RWPE1 (cell line): ENCODE measurements around the gene TOMM5.

Experiments used
- CTCF ChIA-PET: fragments of 350-600 bp; sonication (Branson Sonifier 250); formaldehyde crosslinking; extraction: SDS; loops from one replicate; lab custom pipeline; 2021; lab: Yijun Ruan, JAX
- POLR2A ChIA-PET: fragments of 400-600 bp; formaldehyde crosslinking; extraction: SDS; loops from one replicate; lab custom pipeline; 2020; ENCODE audit warnings: antibody characterized with exemption; ENCODE audit not compliant: low non-redundant PET; lab: Yijun Ruan, JAX
- DNase-seq: peaks from one replicate; pipeline ENCODE4 v3.0.0; 2012; ENCODE audit warnings: low spot score
- H3K27ac ChIP-seq: fragments of 450-650 bp; 2 replicates; pipeline ENCODE4 v1.5.1; 2017
- TF ChIP-seq, protein P1 (sequence below): fragments of 450-650 bp; conservative IDR thresholded peaks from 2 replicates; pipeline ENCODE4 v1.5.1; 2017; ENCODE audit warnings: low read depth, mild to moderate bottlenecking

Gene TOMM5

DNA sequence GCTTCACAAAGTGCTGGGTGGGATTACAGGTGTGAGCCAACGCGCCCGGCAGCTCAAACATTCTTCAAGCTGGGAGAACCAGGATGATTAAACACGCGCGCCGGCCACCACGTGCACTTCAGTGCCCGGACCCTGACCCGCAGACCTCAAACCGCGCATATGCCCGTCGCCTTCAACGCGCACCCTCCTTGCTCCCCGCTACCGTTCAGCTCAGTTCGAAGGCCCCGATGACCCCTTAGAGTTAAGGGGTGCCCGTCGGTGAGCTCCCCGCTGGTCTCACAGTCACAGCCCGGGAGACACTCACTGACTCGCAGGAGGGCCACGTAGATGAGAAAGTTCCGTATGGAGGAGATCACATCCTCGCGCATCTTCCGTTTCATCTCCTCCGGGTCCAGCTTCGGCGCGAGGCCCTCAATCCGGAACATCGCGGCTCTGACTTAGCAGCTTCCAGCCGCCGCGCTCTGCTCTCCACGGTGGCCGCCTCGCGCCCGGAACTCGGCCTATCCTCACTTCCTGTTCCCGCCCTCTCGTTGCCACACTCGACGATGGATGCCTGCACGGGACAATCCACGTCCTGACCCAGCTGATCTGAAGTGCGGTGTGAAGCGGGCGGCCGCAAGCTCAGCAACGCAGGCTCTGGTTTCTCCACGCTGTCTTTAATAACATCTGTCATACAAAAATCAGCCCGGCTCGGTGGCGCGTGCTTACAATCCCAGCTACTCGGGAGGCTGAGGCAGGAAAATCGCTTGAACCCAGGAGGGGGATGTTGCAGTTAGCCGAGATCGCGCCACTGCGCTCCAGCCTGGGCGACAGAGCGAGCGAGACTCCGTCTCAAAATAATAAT, at the start of gene TOMM5:
TSS of gene TOMM5 (minus strand) at position 490 of the 844 bp plus-strand sequence. CDS start at position 425, 65 bp downstream.
- POLR2A ChIA-PET, result no interaction called here
- peak; percentile 81 for DNase-seq
- peak within 1 kb of the TSS; percentile 78 for H3K27ac ChIP-seq
- CTCF ChIA-PET, result interaction anchor here (0.6 to 1.2 kb wide), 5 partner anchors 9 to 88 kb away, joined by 3 to 7 read pairs (median 3); no protein-coding TSS in a partner anchor
- TF ChIP-seq, protein P1, sequence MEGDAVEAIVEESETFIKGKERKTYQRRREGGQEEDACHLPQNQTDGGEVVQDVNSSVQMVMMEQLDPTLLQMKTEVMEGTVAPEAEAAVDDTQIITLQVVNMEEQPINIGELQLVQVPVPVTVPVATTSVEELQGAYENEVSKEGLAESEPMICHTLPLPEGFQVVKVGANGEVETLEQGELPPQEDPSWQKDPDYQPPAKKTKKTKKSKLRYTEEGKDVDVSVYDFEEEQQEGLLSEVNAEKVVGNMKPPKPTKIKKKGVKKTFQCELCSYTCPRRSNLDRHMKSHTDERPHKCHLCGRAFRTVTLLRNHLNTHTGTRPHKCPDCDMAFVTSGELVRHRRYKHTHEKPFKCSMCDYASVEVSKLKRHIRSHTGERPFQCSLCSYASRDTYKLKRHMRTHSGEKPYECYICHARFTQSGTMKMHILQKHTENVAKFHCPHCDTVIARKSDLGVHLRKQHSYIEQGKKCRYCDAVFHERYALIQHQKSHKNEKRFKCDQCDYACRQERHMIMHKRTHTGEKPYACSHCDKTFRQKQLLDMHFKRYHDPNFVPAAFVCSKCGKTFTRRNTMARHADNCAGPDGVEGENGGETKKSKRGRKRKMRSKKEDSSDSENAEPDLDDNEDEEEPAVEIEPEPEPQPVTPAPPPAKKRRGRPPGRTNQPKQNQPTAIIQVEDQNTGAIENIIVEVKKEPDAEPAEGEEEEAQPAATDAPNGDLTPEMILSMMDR, result no peak

DNA sequence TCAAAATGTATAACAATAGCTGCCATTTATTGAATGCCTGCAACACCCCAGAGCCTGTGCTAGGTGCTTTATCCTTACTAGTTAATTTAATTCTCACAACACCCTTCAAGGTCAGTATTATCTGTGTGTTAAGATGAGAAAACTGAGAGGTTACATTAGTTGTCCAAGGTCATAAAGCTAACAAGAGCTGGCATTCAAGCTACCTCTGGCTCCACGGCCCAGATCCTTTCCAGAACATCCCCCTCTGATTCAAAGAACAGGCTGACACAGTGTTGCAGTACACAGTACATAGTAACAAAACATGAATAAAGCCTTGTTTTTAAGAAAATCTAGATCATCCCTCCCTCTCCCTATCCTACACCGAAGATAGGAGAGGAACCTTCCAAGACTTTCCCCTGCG, 48.9 kb upstream of the TOMM5 start:
- TF ChIP-seq, protein P1, result no peak
- ChIA-PET CTCF (no interaction called here), POLR2A (no interaction called here)
- no peak for DNase-seq
- no peak overlapping the region for H3K27ac ChIP-seq

DNA sequence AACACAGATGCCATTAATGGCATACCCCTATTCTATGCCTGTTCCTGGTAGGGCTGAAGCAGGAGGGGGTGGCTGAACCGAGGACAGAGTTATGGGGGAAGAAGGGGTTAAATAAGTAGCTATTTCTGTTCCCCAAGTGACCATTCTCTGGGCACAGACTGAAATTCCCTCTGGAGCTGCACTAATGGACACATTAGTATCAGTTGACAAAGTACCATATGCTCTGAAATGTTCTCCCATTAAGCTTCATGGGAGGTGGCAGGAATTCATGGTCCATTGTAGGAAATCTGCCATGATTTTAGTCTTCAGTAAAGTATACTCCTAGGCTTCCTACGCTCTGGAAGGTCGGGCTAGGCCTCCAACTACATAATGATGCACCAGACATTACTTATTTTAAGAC, 47.8 kb upstream of the TOMM5 start:
- CTCF ChIA-PET, result interaction anchor here (0.6 kb wide), 2 partner anchors 48 to 56 kb away, joined by 3 read pairs; partner anchors contain the start of gene TOMM5
- no peak overlapping the region for H3K27ac ChIP-seq
- POLR2A ChIA-PET, result no interaction called here
- DNase-seq, result no peak
- TF ChIP-seq, protein P1, result no peak

GRCh38 chr9:37639841-37640240, 47.4 kb upstream of the TOMM5 start:
- POLR2A ChIA-PET, result no interaction called here
- DNase-seq, result no peak
- H3K27ac ChIP-seq, result no peak overlapping the region
- CTCF ChIA-PET, result interaction anchor here (0.6 kb wide), 2 partner anchors 47 to 55 kb away, joined by 3 read pairs; partner anchors contain the start of gene TOMM5
- TF ChIP-seq, protein P1, result no peak

- CTCF ChIA-PET, result no interaction called here
Measured at GRCh38 chr9:37639109-37639762, 46.8 kb upstream of the TOMM5 start.

More at GRCh38 chr9:37639109-37639762, 46.8 kb upstream of the TOMM5 start:
- no peak overlapping the region for H3K27ac ChIP-seq
- TF ChIP-seq, protein P1, result no peak
- POLR2A ChIA-PET, result no interaction called here
- peak; percentile 34 for DNase-seq
